Testis (tissue), 3 donors: ENCODE data around the gene RAB11FIP2. TPM values are rescaled to one million over a fixed set of nuclear protein-coding genes. Genes with fewer than 3 reads are reported as not detected.

Experiments
- DNase-seq: peaks from one replicate; pipeline ENCODE4 v3.0.0-alpha.2; 2019
- H3K27ac ChIP-seq, 2 donors: fragments of 200-600 bp; sonication (generic); one replicate each; pipeline ENCODE4 v1.5.1; 2019
- H3K27me3 ChIP-seq: fragments of 200-600 bp; sonication (generic); one replicate; pipeline ENCODE4 v1.5.1; 2019
- H3K36me3 ChIP-seq: fragments of 200-600 bp; sonication (generic); one replicate; pipeline ENCODE4 v1.5.1; 2017; ENCODE audit warnings: low read depth; ENCODE audit errors: missing control alignments
- H3K4me1 ChIP-seq: fragments of 200-600 bp; sonication (generic); one replicate; pipeline ENCODE4 v1.5.1; 2019
- H3K4me3 ChIP-seq, 2 donors: fragments of 200-600 bp; sonication (generic); one replicate each; pipeline ENCODE4 v1.5.1; 2017 to 2019
- H3K9me3 ChIP-seq: fragments of 200-600 bp; sonication (generic); one replicate; pipeline ENCODE4 v1.5.1; 2017
- CTCF ChIP-seq, 3 experiments: fragments of 450-650 bp in 2 of 3; fragments of 200-600 bp in 1 of 3; sonication (generic) in 1 of 3; IDR thresholded peaks; one replicate each; pipeline ENCODE4 v1.5.1; 2016 to 2019; ENCODE audit warnings: antibody characterized with exemption in 3 of 3, mild to moderate bottlenecking in 2 of 3, moderate library complexity in 1 of 3
- POLR2A ChIP-seq: fragments of 450-650 bp; IDR thresholded peaks from one replicate; pipeline ENCODE4 v1.6.1; 2017; ENCODE audit warnings: antibody characterized with exemption, mild to moderate bottlenecking, moderate library complexity
- WGBS, 2 donors: methylation state at CpG; one replicate each; pipeline ENCODE4 v1.1.5; 2018; 5-methylcytosine and 5-hydroxymethylcytosine counted together
- intact Hi-C: fragments of 100-400 bp; cut with DNase I; formaldehyde crosslinking; loops from one replicate; pipeline ENCODE4 v1.15.1; 2023; ENCODE audit warnings: low total_unique reads
- polyA plus RNA-seq: library from polyadenylated mRNA; stranded (reverse); fragments of 350-450 nt; fragmentation: Illumina TruSeq; extraction: RNeasy Lipid Tissue Mini Kit (QIAGEN cat#74804); gene quantifications from one replicate; pipeline ENCODE4 v1.2.3, GENCODE V29; 2014; ENCODE audit warnings: low read depth, low replicate concordance; ENCODE audit not compliant: insufficient read depth
- total RNA-seq, 2 donors: library from RNA; depleted of rRNA; stranded (reverse); fragments of >200 nt; gene quantifications; one replicate each; pipeline ENCODE4 v1.2.3, GENCODE V29; 2016

The RAB11FIP2 gene
- total and polyA plus RNA-seq, 3 donors from 2014 or later = 12.8 to 52.8 (median 41.6) TPM

DNA sequence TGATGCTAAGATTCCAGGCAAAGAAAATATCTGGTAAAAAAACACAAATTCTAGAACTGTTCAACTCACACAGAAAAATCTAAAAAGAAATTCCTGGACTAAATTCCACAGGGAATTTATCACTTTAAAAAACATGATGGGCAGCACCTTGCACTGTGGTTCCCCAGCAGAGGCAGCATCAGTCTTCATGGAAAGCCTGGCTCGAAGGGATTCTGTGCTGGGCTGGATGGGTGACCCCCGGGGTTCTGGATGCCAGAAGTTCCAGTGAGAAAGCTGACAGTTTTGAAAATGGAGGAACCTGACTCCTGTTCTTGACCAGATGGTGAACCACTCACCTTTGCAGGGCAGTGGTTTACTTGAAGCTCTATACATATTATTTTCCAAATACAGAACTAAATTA, 52.0 kb downstream of the RAB11FIP2 start:
- 83 to 92% methylated on average over 2 of the region's 2 CpGs for WGBS, 2 donors
- no peak for TF ChIP-seq CTCF (IDR thresholded peaks at IDR 0.05)
- no peak for TF ChIP-seq POLR2A

GRCh38 chr10:117993166-117993565, 53.6 kb downstream of the RAB11FIP2 start:
- Histone ChIP-seq H3K9me3 (no peaks in the 10 kb centered on the region), H3K4me1 (no peaks in the 10 kb centered on the region), H3K27ac (no peak overlapping the region), H3K27me3 (no peaks in the 10 kb centered on the region), H3K36me3 (no peaks in the 10 kb centered on the region), H3K4me3 (no peak overlapping the region)
- WGBS, 2 donors = 89% methylated on average over 4 of the region's 4 CpGs
- TF ChIP-seq CTCF (IDR thresholded peaks at IDR 0.05) = no peak
- TF ChIP-seq POLR2A = no peak
- DNase-seq = no peak
- intact Hi-C loops = no loop called here

More for the DNA sequence above, 52.0 kb downstream of the RAB11FIP2 start:
- Histone ChIP-seq H3K4me3 (no peak overlapping the region), H3K36me3 (no peaks in the 10 kb centered on the region), H3K9me3 (no peaks in the 10 kb centered on the region), H3K27ac (no peak overlapping the region), H3K4me1 (no peaks in the 10 kb centered on the region), H3K27me3 (no peaks in the 10 kb centered on the region)
- DNase-seq = no peak
- intact Hi-C loops = no loop called here

- Histone ChIP-seq H3K27ac (no peak overlapping the region), H3K4me3 (no peak overlapping the region), H3K27me3 (no peaks in the 10 kb centered on the region), H3K9me3 (no peaks in the 10 kb centered on the region), H3K36me3 (no peaks in the 10 kb centered on the region), H3K4me1 (no peaks in the 10 kb centered on the region)
- intact Hi-C loops = no loop called here
- TF ChIP-seq POLR2A (no peak), CTCF (IDR thresholded peaks at IDR 0.05) (no peak)
- 78 to 92% methylated on average over 8 of the region's 8 CpGs for WGBS, 2 donors
- DNase-seq = no peak
These were observed 55.0 kb downstream of the RAB11FIP2 start for GRCh38 chr10:117991701-117992100.

DNA sequence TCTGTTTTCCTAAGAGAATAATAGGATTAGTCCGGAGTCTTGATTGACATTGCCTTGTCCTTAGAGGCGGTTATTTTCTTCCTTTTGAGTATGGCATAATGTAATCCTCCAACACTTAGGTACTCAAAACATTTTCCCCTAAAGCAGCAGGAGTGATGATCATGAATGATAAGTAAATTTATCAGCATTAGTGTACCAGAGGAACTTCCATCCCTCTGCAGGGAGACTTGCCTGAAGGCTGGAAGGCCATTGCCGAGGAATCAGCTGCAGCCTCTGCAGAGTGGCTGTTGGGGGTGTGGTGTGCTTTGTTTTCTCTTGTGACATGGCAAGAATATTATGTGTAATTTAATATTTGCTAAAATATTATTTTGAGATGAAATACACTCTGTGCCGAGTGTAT, 56.8 kb downstream of the RAB11FIP2 start:
- no peak for TF ChIP-seq CTCF (IDR thresholded peaks at IDR 0.05)
- TF ChIP-seq POLR2A = no peak
- Histone ChIP-seq H3K4me1 (no peaks in the 10 kb centered on the region), H3K9me3 (no peaks in the 10 kb centered on the region), H3K4me3 (no peak overlapping the region), H3K27me3 (no peaks in the 10 kb centered on the region), H3K36me3 (no peaks in the 10 kb centered on the region), H3K27ac (no peak overlapping the region)
- WGBS, 2 donors = 85 to 91% methylated on average over 4 of the region's 4 CpGs
- intact Hi-C loops = no loop called here
- DNase-seq = no peak

GRCh38 chr10:117988814-117989213, 57.9 kb downstream of the RAB11FIP2 start:
- no peaks in the 10 kb centered on the region for H3K4me1 ChIP-seq
- no peaks in the 10 kb centered on the region for H3K36me3 ChIP-seq
- WGBS, 2 donors = 57 to 96% methylated on average over 2 to 3 of the region's 3 CpGs
- H3K4me3 ChIP-seq = no peak overlapping the region
- DNase-seq = no peak
- H3K9me3 ChIP-seq = no peaks in the 10 kb centered on the region
- H3K27me3 ChIP-seq = no peaks in the 10 kb centered on the region
- intact Hi-C loops = no loop called here
- no peak overlapping the region for H3K27ac ChIP-seq
- TF ChIP-seq CTCF (IDR thresholded peaks at IDR 0.05) (no peak), POLR2A (no peak)
